Measurements from ENCODE around the gene NFIB. TPM values are rescaled to one million over a fixed set of nuclear protein-coding genes. Genes with fewer than 3 reads are reported as not detected.

Gene NFIB
- total and polyA plus RNA-seq, 2 donors (not counting 3 experiments of a cell fraction or from before 2014, with no cell fraction given), result 26.4 to 174 TPM

DNA sequence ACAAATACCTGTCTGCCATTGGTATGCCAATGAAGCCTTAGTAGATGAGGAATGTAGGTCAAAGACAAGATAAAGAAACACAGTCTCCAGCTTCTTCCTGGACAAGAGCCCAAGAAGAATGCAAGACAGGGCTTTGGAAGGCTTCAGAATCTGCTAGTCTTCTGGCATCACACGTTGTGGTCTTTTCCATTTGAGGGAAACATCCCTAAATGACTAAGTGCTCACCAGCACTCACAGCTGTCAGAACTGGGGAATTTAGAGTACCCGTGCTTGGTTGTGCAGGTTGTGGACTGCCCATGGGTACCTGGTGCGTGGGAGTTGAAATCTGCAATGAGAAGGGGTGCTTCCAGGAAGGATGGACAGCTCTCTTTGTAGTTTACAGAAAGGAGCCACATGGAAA lies 27.1 kb upstream of the NFIB start:
- no peak for DNase-seq (ENCODE audit: low read depth, low spot score)
- CTCF ChIA-PET, result interaction anchor here (2.2 kb wide), 1 partner anchor 13 kb away, joined by 6 read pairs; no protein-coding TSS in a partner anchor
- TF ChIP-seq GATA2 (IDR thresholded peaks at IDR 0.05; ENCODE audit: insufficient read depth, insufficient read length, low read depth, low read length), result no peak
- TF ChIP-seq EZH2 (IDR thresholded peaks at IDR 0.05; ENCODE audit: borderline replicate concordance, low read depth, low read length, severe bottlenecking), result no peak
- TF ChIP-seq MYC (IDR thresholded peaks at IDR 0.05; ENCODE audit: low read depth, low read length), result no peak
- no peak for TF ChIP-seq FOS (IDR thresholded peaks at IDR 0.05; ENCODE audit: borderline replicate concordance, insufficient read depth, low read length)
- no peak for TF ChIP-seq POLR2AphosphoS5 (IDR thresholded peaks at IDR 0.05; ENCODE audit: insufficient read depth, low read depth, low read length)
- TF ChIP-seq, protein P1, sequence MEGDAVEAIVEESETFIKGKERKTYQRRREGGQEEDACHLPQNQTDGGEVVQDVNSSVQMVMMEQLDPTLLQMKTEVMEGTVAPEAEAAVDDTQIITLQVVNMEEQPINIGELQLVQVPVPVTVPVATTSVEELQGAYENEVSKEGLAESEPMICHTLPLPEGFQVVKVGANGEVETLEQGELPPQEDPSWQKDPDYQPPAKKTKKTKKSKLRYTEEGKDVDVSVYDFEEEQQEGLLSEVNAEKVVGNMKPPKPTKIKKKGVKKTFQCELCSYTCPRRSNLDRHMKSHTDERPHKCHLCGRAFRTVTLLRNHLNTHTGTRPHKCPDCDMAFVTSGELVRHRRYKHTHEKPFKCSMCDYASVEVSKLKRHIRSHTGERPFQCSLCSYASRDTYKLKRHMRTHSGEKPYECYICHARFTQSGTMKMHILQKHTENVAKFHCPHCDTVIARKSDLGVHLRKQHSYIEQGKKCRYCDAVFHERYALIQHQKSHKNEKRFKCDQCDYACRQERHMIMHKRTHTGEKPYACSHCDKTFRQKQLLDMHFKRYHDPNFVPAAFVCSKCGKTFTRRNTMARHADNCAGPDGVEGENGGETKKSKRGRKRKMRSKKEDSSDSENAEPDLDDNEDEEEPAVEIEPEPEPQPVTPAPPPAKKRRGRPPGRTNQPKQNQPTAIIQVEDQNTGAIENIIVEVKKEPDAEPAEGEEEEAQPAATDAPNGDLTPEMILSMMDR (IDR thresholded peaks at IDR 0.05; ENCODE audit: extremely low read depth in 1 of 2, insufficient read depth in 1 of 2, low read depth in 1 of 2, low read length in 2 of 2), result no peak
- TF ChIP-seq POLR2A (IDR thresholded peaks at IDR 0.05; ENCODE audit: low read depth, low read length), result no peak
- no peak for TF ChIP-seq JUN (IDR thresholded peaks at IDR 0.05; ENCODE audit: borderline replicate concordance, insufficient read depth, insufficient read length, low read depth)
- TF ChIP-seq, protein P2, sequence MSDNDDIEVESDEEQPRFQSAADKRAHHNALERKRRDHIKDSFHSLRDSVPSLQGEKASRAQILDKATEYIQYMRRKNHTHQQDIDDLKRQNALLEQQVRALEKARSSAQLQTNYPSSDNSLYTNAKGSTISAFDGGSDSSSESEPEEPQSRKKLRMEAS (IDR thresholded peaks at IDR 0.05; ENCODE audit: insufficient read depth, insufficient read length), result no peak

More for the DNA sequence above, 27.1 kb upstream of the NFIB start:
- FAIRE-seq, result no peak
- no peaks in the 10 kb centered on the region for H3K79me2 ChIP-seq (ENCODE audit: control insufficient read depth, insufficient read depth, low read length)
- H3K4me1 ChIP-seq (ENCODE audit: control insufficient read depth, extremely low read depth, insufficient read depth, low read length), result peaks cover 15% of the 10 kb centered on the region
- H3K36me3 ChIP-seq (ENCODE audit: control insufficient read depth in 2 of 2, extremely low read depth in 1 of 2, insufficient read depth in 2 of 2, low read length in 2 of 2), result no peaks in the 10 kb centered on the region
- dilution Hi-C loops (cut with MboI; ENCODE audit: extremely low pct_ligation_motif_present, low sequenced_read_pairs), result no loop called here
- no peak overlapping the region for H3K4me2 ChIP-seq (ENCODE audit: insufficient read depth, low read length)
- H3K27ac ChIP-seq (ENCODE audit: insufficient read depth, low read depth, low read length), result no peak overlapping the region
- H3K27me3 ChIP-seq (ENCODE audit: control insufficient read depth in 2 of 2, insufficient read depth in 2 of 2, low read length in 2 of 2), result no peaks in the 10 kb centered on the region
- no peak overlapping the region for H2AFZ ChIP-seq (ENCODE audit: low read depth, low read length)
- POLR2A ChIA-PET, result no interaction called here
- H3K9ac ChIP-seq (replicated peaks; ENCODE audit: extremely low read depth, insufficient read depth, low read length), result no peak overlapping the region
- intact Hi-C loops (cut with micrococcal nuclease), result no loop called here
- H3K4me3 ChIP-seq (replicated peaks in 1 of 3; ENCODE audit: insufficient read depth in 1 of 3, low read depth in 1 of 3, low read length in 3 of 3), result no peak overlapping the region
- no TSS peak for BruUV-seq (replicated peaks)
- no peaks in the 10 kb centered on the region for H3K9me1 ChIP-seq (replicated peaks; ENCODE audit: control insufficient read depth, extremely low read depth, insufficient read depth, low read length)
- no peaks in the 10 kb centered on the region for H4K20me1 ChIP-seq (replicated peaks; ENCODE audit: control insufficient read depth, extremely low read depth, insufficient read depth, low read length)
- no peaks in the 10 kb centered on the region for H3K9me3 ChIP-seq (replicated peaks; ENCODE audit: control insufficient read depth, insufficient read depth, low read length)

All from endothelial cell of umbilical vein (primary cell).